Astrocyte (in vitro differentiated cells and primary cell): ENCODE results near the gene CCDC12. TPM values are rescaled to one million over a fixed set of nuclear protein-coding genes. Genes with fewer than 3 reads are reported as not detected.

Source experiments
- DNase-seq: peaks from one replicate; pipeline ENCODE4 v3.0.0-alpha.2; 2010; ENCODE audit warnings: low read depth
- FAIRE-seq: peaks from 2 replicates; lab custom pipeline; 2011; peaks lifted over from hg19 to GRCh38; lab: Jason Lieb, UNC
- H2AFZ ChIP-seq: 2 replicates; pipeline ENCODE4 v1.6.0; 2012; ENCODE audit warnings: low read depth, low read length, inconsistent platforms
- H3K27ac ChIP-seq: 2 replicates; pipeline ENCODE4 v1.5.1; 2011; ENCODE audit warnings: low read depth, low read length, inconsistent platforms
- H3K27me3 ChIP-seq: 2 replicates; pipeline ENCODE4 v1.6.0; 2011; ENCODE audit warnings: low read length, inconsistent platforms; ENCODE audit not compliant: insufficient read depth
- H3K36me3 ChIP-seq: 2 replicates; pipeline ENCODE4 v1.5.1; 2011; ENCODE audit warnings: low read length, inconsistent platforms; ENCODE audit not compliant: insufficient read depth
- H3K4me1 ChIP-seq: 2 replicates; pipeline ENCODE4 v1.5.1; 2011; ENCODE audit warnings: low read length, inconsistent platforms; ENCODE audit not compliant: insufficient read depth
- H3K4me2 ChIP-seq: 2 replicates; pipeline ENCODE4 v1.6.0; 2012; ENCODE audit warnings: low read length, inconsistent platforms
- H3K4me3 ChIP-seq: 2 replicates; pipeline ENCODE4 v1.5.1; 2011; ENCODE audit warnings: low read depth, mild to moderate bottlenecking, low read length, inconsistent platforms; ENCODE audit not compliant: insufficient read depth
- H3K79me2 ChIP-seq: 2 replicates; pipeline ENCODE4 v1.6.0; 2012; ENCODE audit warnings: mild to moderate bottlenecking, low read length, inconsistent platforms; ENCODE audit not compliant: insufficient read depth
- H3K9ac ChIP-seq: 2 replicates; pipeline ENCODE4 v1.6.0; 2012; ENCODE audit warnings: mild to moderate bottlenecking, low read length, inconsistent platforms
- H3K9me3 ChIP-seq: 2 replicates; pipeline ENCODE4 v1.5.1; 2012; ENCODE audit warnings: low read depth, mild to moderate bottlenecking, low read length, inconsistent platforms; ENCODE audit not compliant: insufficient read depth
- H4K20me1 ChIP-seq: 2 replicates; pipeline ENCODE4 v1.6.0; 2012; ENCODE audit warnings: low read length, inconsistent platforms; ENCODE audit not compliant: insufficient read depth
- H3K27ac Mint-ChIP-seq: one replicate; pipeline ENCODE4 v1.8.0; 2021; ENCODE audit warnings: mild to moderate bottlenecking, mixed read lengths; ENCODE audit not compliant: unreplicated experiment
- H3K27me3 Mint-ChIP-seq: one replicate; pipeline ENCODE4 v1.8.0; 2021; ENCODE audit warnings: low read depth, mixed read lengths; ENCODE audit not compliant: unreplicated experiment
- H3K36me3 Mint-ChIP-seq: one replicate; pipeline ENCODE4 v1.8.0; 2021; ENCODE audit warnings: low read depth, mixed read lengths; ENCODE audit not compliant: unreplicated experiment
- H3K4me1 Mint-ChIP-seq: one replicate; pipeline ENCODE4 v1.8.0; 2021; ENCODE audit warnings: low read depth, mixed read lengths; ENCODE audit not compliant: unreplicated experiment
- H3K4me3 Mint-ChIP-seq: one replicate; pipeline ENCODE4 v1.8.0; 2021; ENCODE audit warnings: mild to moderate bottlenecking, moderate library complexity, mixed read lengths; ENCODE audit not compliant: unreplicated experiment
- H3K9me3 Mint-ChIP-seq: one replicate; pipeline ENCODE4 v1.8.0; 2021; ENCODE audit warnings: mild to moderate bottlenecking, mixed read lengths; ENCODE audit not compliant: unreplicated experiment
- CTCF ChIP-seq: IDR thresholded peaks from 2 replicates; pipeline ENCODE4 v1.5.1; 2011; ENCODE audit warnings: low read depth, mild to moderate bottlenecking, inconsistent platforms, low read length, moderate library complexity; ENCODE audit not compliant: insufficient read depth
- EZH2 ChIP-seq: IDR thresholded peaks from 2 replicates; pipeline ENCODE4 v1.6.1; 2012; ENCODE audit warnings: mild to moderate bottlenecking, low read length, inconsistent platforms; ENCODE audit not compliant: insufficient read depth
- total RNA-seq: library from RNA; stranded (reverse); gene quantifications from 2 replicates; pipeline ENCODE4 v1.2.1, GENCODE V29; 2021

CCDC12 gene
- total RNA-seq, 1 donor from 2014 or later: 29.0 TPM

- Histone ChIP-seq H3K36me3 (no peaks in the 10 kb centered on the region), H3K27ac (no peak overlapping the region), H4K20me1 (no peaks in the 10 kb centered on the region), H3K4me2 (no peak overlapping the region), H3K27me3 (no peaks in the 10 kb centered on the region), H2AFZ (no peak overlapping the region), H3K79me2 (no peaks in the 10 kb centered on the region), H3K4me3 (no peak overlapping the region), H3K9me3 (no peaks in the 10 kb centered on the region), H3K4me1 (no peaks in the 10 kb centered on the region), H3K9ac (no peak overlapping the region)
- TF ChIP-seq CTCF (no peak), EZH2 (no peak)
- no peak for FAIRE-seq
- DNase-seq: no peak
- Mint-ChIP-seq H3K4me3 (no peak overlapping the region), H3K9me3 (peaks cover 2% of the 10 kb centered on the region), H3K27ac (no peak overlapping the region), H3K27me3 (peaks cover 3% of the 10 kb centered on the region), H3K4me1 (peaks cover 1% of the 10 kb centered on the region), H3K36me3 (peaks cover 18% of the 10 kb centered on the region)
These were observed 27.2 kb upstream of the CCDC12 start for GRCh38 chr3:47003461-47004368.

GRCh38 chr3:47003056-47003410, 26.5 kb upstream of the CCDC12 start:
- Histone ChIP-seq H3K27me3 (no peaks in the 10 kb centered on the region), H3K36me3 (no peaks in the 10 kb centered on the region), H3K4me1 (no peaks in the 10 kb centered on the region), H3K9me3 (no peaks in the 10 kb centered on the region), H3K4me3 (no peak overlapping the region), H2AFZ (no peak overlapping the region), H3K4me2 (no peak overlapping the region), H3K79me2 (no peaks in the 10 kb centered on the region), H3K9ac (no peak overlapping the region), H3K27ac (no peak overlapping the region), H4K20me1 (no peaks in the 10 kb centered on the region)
- TF ChIP-seq CTCF (no peak), EZH2 (no peak)
- Mint-ChIP-seq H3K27ac (no peak overlapping the region), H3K4me3 (no peak overlapping the region), H3K9me3 (peaks cover 2% of the 10 kb centered on the region), H3K27me3 (peaks cover 3% of the 10 kb centered on the region), H3K36me3 (peaks cover 18% of the 10 kb centered on the region), H3K4me1 (no peaks in the 10 kb centered on the region)
- FAIRE-seq (no peak), DNase-seq (no peak)
